Vagina (tissue), 2 donors: ENCODE measurements around the gene GRAP.

Experiments
- CTCF ChIP-seq, 3 experiments: fragments of 450-650 bp in 2 of 3; fragments of 200-600 bp in 1 of 3; sonication (generic) in 1 of 3; IDR thresholded peaks; one replicate each; pipeline ENCODE4 v1.5.1; 2017 to 2019; ENCODE audit warnings: antibody characterized with exemption in 3 of 3, mild to moderate bottlenecking in 2 of 3, moderate library complexity in 2 of 3
- POLR2AphosphoS5 ChIP-seq, 2 donors: sonication (generic); formaldehyde crosslinking; IDR thresholded peaks; one replicate each; pipeline ENCODE4 v1.9.0; 2017; ENCODE audit warnings: antibody characterized with exemption in 2 of 2, mild to moderate bottlenecking in 2 of 2, low read depth in 1 of 2; ENCODE audit not compliant: insufficient read depth in 1 of 2

- no peak for TF ChIP-seq CTCF (IDR thresholded peaks at IDR 0.05)
- no peak for TF ChIP-seq POLR2AphosphoS5 (IDR thresholded peaks at IDR 0.05; ENCODE audit: insufficient read depth in 1 of 2, low read depth in 1 of 2)
Measured at GRCh38 chr17:18978050-18978449, 68.7 kb downstream of the GRAP start.
